ENCODE measurements around the gene VPREB3.

Gene VPREB3

GRCh38 chr22:23777776-23778576 is 23.8 kb upstream of the VPREB3 start:
- TF ChIP-seq SIN3A (IDR thresholded peaks at IDR 0.05; ENCODE audit: borderline replicate concordance, insufficient read depth, low read length): no peak
- TF ChIP-seq TAF1 (IDR thresholded peaks at IDR 0.05; ENCODE audit: borderline replicate concordance, insufficient read depth, low read length): no peak
- no peak for TF ChIP-seq REST (IDR thresholded peaks at IDR 0.05; ENCODE audit: insufficient read depth in 1 of 2, low read depth in 2 of 2, low read length in 2 of 2)
- TF ChIP-seq POLR2AphosphoS5 (IDR thresholded peaks at IDR 0.05; ENCODE audit: low read depth, low read length): no peak
- no peak for TF ChIP-seq FOXP2 (optimal IDR thresholded peaks at IDR 0.05; ENCODE audit: borderline replicate concordance, extremely low read depth, extremely low read length, insufficient read depth)

GRCh38 chr22:23775779-23776375 is 21.7 kb upstream of the VPREB3 start:
- no peak for TF ChIP-seq REST (IDR thresholded peaks at IDR 0.05; ENCODE audit: insufficient read depth in 1 of 2, low read depth in 2 of 2, low read length in 2 of 2)
- TF ChIP-seq FOXP2 (optimal IDR thresholded peaks at IDR 0.05; ENCODE audit: borderline replicate concordance, extremely low read depth, extremely low read length, insufficient read depth): no peak
- TF ChIP-seq TAF1 (IDR thresholded peaks at IDR 0.05; ENCODE audit: borderline replicate concordance, insufficient read depth, low read length): no peak
- TF ChIP-seq SIN3A (IDR thresholded peaks at IDR 0.05; ENCODE audit: borderline replicate concordance, insufficient read depth, low read length): no peak
- no peak for TF ChIP-seq POLR2AphosphoS5 (IDR thresholded peaks at IDR 0.05; ENCODE audit: low read depth, low read length)

GRCh38 chr22:23774922-23775436 is 20.8 kb upstream of the VPREB3 start:
- TF ChIP-seq TAF1 (IDR thresholded peaks at IDR 0.05; ENCODE audit: borderline replicate concordance, insufficient read depth, low read length) (no peak), REST (IDR thresholded peaks at IDR 0.05; ENCODE audit: insufficient read depth in 1 of 2, low read depth in 2 of 2, low read length in 2 of 2) (no peak), POLR2AphosphoS5 (IDR thresholded peaks at IDR 0.05; ENCODE audit: low read depth, low read length) (no peak), FOXP2 (optimal IDR thresholded peaks at IDR 0.05; ENCODE audit: borderline replicate concordance, extremely low read depth, extremely low read length, insufficient read depth) (no peak), SIN3A (IDR thresholded peaks at IDR 0.05; ENCODE audit: borderline replicate concordance, insufficient read depth, low read length) (no peak)

GRCh38 chr22:23774114-23774921 is 20.1 kb upstream of the VPREB3 start:
- TF ChIP-seq TAF1 (IDR thresholded peaks at IDR 0.05; ENCODE audit: borderline replicate concordance, insufficient read depth, low read length) (no peak), POLR2AphosphoS5 (IDR thresholded peaks at IDR 0.05; ENCODE audit: low read depth, low read length) (no peak)

GRCh38 chr22:23773483-23774113 is 19.4 kb upstream of the VPREB3 start:
- TF ChIP-seq FOXP2 (optimal IDR thresholded peaks at IDR 0.05; ENCODE audit: borderline replicate concordance, extremely low read depth, extremely low read length, insufficient read depth): no peak
- no peak for TF ChIP-seq REST (IDR thresholded peaks at IDR 0.05; ENCODE audit: insufficient read depth in 1 of 2, low read depth in 2 of 2, low read length in 2 of 2)
- no peak for TF ChIP-seq POLR2AphosphoS5 (IDR thresholded peaks at IDR 0.05; ENCODE audit: low read depth, low read length)
- TF ChIP-seq SIN3A (IDR thresholded peaks at IDR 0.05; ENCODE audit: borderline replicate concordance, insufficient read depth, low read length): no peak
- TF ChIP-seq TAF1 (IDR thresholded peaks at IDR 0.05; ENCODE audit: borderline replicate concordance, insufficient read depth, low read length): no peak
